Natural killer cell (primary cell): ENCODE data around the gene CCKAR. TPM values are rescaled to one million over a fixed set of nuclear protein-coding genes. Genes with fewer than 3 reads are reported as not detected.

Experiments used
- ATAC-seq, 3 donors: fragments of 150-1000 bp in 2 of 3; fragments of 200-7000 bp in 1 of 3; cut with Tn5 transposase; 1 replicate in 1 of 3; 2 replicates in 2 of 3; pipeline ENCODE4 v1.10.0; 2021; ENCODE audit warnings: mild to moderate bottlenecking in 2 of 3, moderate library complexity in 2 of 3
- DNase-seq, 2 donors: peaks; one replicate each; pipeline versions ENCODE4 v3.0.0 to v3.0.0-alpha.2; 2013 to 2021; ENCODE audit warnings: mixed read lengths in 1 of 2
- H3K27ac ChIP-seq: one replicate; pipeline ENCODE4 v1.5.1; 2013; ENCODE audit warnings: mild to moderate bottlenecking, low read length
- H3K27me3 ChIP-seq: one replicate; pipeline ENCODE4 v1.6.1; 2013; ENCODE audit warnings: low read length; ENCODE audit not compliant: control insufficient read depth, insufficient read depth
- H3K36me3 ChIP-seq: one replicate; pipeline ENCODE4 v1.6.1; 2013; ENCODE audit warnings: low read length; ENCODE audit not compliant: control insufficient read depth, insufficient read depth
- H3K4me1 ChIP-seq: one replicate; pipeline ENCODE4 v1.6.1; 2013; ENCODE audit warnings: low read length; ENCODE audit not compliant: control insufficient read depth, insufficient read depth
- H3K4me3 ChIP-seq: one replicate; pipeline ENCODE4 v1.5.1; 2013; ENCODE audit warnings: low read length
- H3K9me3 ChIP-seq: one replicate; pipeline ENCODE4 v1.6.1; 2013; ENCODE audit warnings: low read length; ENCODE audit not compliant: control insufficient read depth, insufficient read depth
- H3K27ac Mint-ChIP-seq, 2 donors: one replicate each; pipeline ENCODE4 v1.8.0; 2022; ENCODE audit warnings: mild to moderate bottlenecking in 2 of 2, mixed read lengths in 2 of 2, moderate library complexity in 1 of 2
- H3K27me3 Mint-ChIP-seq, 2 donors: one replicate each; pipeline ENCODE4 v1.8.0; 2022; ENCODE audit warnings: low read depth in 2 of 2, mixed read lengths in 2 of 2
- H3K36me3 Mint-ChIP-seq: one replicate; pipeline ENCODE4 v1.8.0; 2022; ENCODE audit warnings: mixed read lengths
- H3K4me1 Mint-ChIP-seq, 2 donors: one replicate each; pipeline ENCODE4 v1.8.0; 2022; ENCODE audit warnings: mixed read lengths in 2 of 2
- H3K4me3 Mint-ChIP-seq: one replicate; pipeline ENCODE4 v1.8.0; 2022; ENCODE audit warnings: mild to moderate bottlenecking, moderate library complexity, mixed read lengths
- H3K9me3 Mint-ChIP-seq, 2 donors: one replicate each; pipeline ENCODE4 v1.8.0; 2022; ENCODE audit warnings: mixed read lengths in 2 of 2
- CTCF ChIP-seq: fragments of 200-600 bp; IDR thresholded peaks from one replicate; pipeline ENCODE4 v1.8.0; 2022; ENCODE audit warnings: antibody characterized with exemption
- WGBS: methylation state at CpG from one replicate; pipeline ENCODE4 v1.1.7; 2013; ENCODE audit warnings: missing lambda C conversion rate; ENCODE audit not compliant: insufficient coverage; 5-methylcytosine and 5-hydroxymethylcytosine counted together
- intact Hi-C: fragments of 100-400 bp; cut with micrococcal nuclease; formaldehyde crosslinking; loops from one replicate; pipeline ENCODE4 v1.14.2; 2022
- total RNA-seq, 4 donors: library from RNA; stranded (reverse); fragments of 120-200 nt in 1 of 4; gene quantifications; one replicate each; pipeline versions ENCODE4 v1.2.3 to v1.2.4, GENCODE V29; 2013 to 2022

Gene CCKAR
- total RNA-seq, 3 donors from 2014 or later (not counting 1 experiment from before 2014, with no cell fraction given) = not detected

- Mint-ChIP-seq H3K27ac (no peak overlapping the region), H3K9me3 (no peaks in the 10 kb centered on the region), H3K36me3 (no peaks in the 10 kb centered on the region), H3K4me3 (no peak overlapping the region), H3K27me3 (peaks cover 8 to 10% of the 10 kb centered on the region in 2 donors), H3K4me1 (no peaks in the 10 kb centered on the region)
- no peak for TF ChIP-seq CTCF
- Histone ChIP-seq H3K27me3 (no peaks in the 10 kb centered on the region), H3K4me3 (no peak overlapping the region), H3K4me1 (no peaks in the 10 kb centered on the region), H3K9me3 (no peaks in the 10 kb centered on the region), H3K27ac (no peak overlapping the region), H3K36me3 (no peaks in the 10 kb centered on the region)
- WGBS = 64% methylated on average over 1 of the region's 1 CpG
- DNase-seq (no peak), ATAC-seq (no peak)
- intact Hi-C loops = no loop called here
These were observed 18.4 kb downstream of the CCKAR start for GRCh38 chr4:26471890-26472289.

- no peaks in the 10 kb centered on the region for H3K27me3 ChIP-seq
- no peak overlapping the region for H3K27ac Mint-ChIP-seq
- H3K4me3 Mint-ChIP-seq = no peak overlapping the region
- no peaks in the 10 kb centered on the region for H3K36me3 ChIP-seq
- H3K4me1 Mint-ChIP-seq = no peaks in the 10 kb centered on the region
- no peaks in the 10 kb centered on the region for H3K36me3 Mint-ChIP-seq
- no peaks in the 10 kb centered on the region for H3K9me3 ChIP-seq
- no peaks in the 10 kb centered on the region for H3K9me3 Mint-ChIP-seq
- ATAC-seq (no peak), DNase-seq (no peak)
- no peak overlapping the region for H3K27ac ChIP-seq
- peaks cover 8 to 12% of the 10 kb centered on the region in 2 donors for H3K27me3 Mint-ChIP-seq
- H3K4me3 ChIP-seq = no peak overlapping the region
- intact Hi-C loops = no loop called here
- no peaks in the 10 kb centered on the region for H3K4me1 ChIP-seq
- WGBS = 68% methylated on average over 4 of the region's 4 CpGs
- no peak for TF ChIP-seq CTCF
These were observed 21.3 kb downstream of the CCKAR start for GRCh38 chr4:26468977-26469376.

GRCh38 chr4:26468283-26468949 lies 21.9 kb downstream of the CCKAR start:
- Histone ChIP-seq H3K36me3 (no peaks in the 10 kb centered on the region), H3K9me3 (no peaks in the 10 kb centered on the region), H3K4me1 (no peaks in the 10 kb centered on the region), H3K27ac (no peak overlapping the region), H3K4me3 (no peak overlapping the region), H3K27me3 (no peaks in the 10 kb centered on the region)
- no peak overlapping the region for H3K27ac Mint-ChIP-seq
- no peak for ATAC-seq
- H3K4me3 Mint-ChIP-seq = no peak overlapping the region
- no peaks in the 10 kb centered on the region for H3K36me3 Mint-ChIP-seq
- peaks cover 8 to 12% of the 10 kb centered on the region in 2 donors for H3K27me3 Mint-ChIP-seq
- WGBS = 92% methylated on average over 9 of the region's 9 CpGs
- no peaks in the 10 kb centered on the region for H3K9me3 Mint-ChIP-seq
- no peak for TF ChIP-seq CTCF
- no peaks in the 10 kb centered on the region for H3K4me1 Mint-ChIP-seq
- DNase-seq = no peak
- intact Hi-C loops = no loop called here

- ATAC-seq = no peak
- Mint-ChIP-seq H3K27ac (no peak overlapping the region), H3K27me3 (peaks cover 8 to 12% of the 10 kb centered on the region in 2 donors), H3K4me1 (no peaks in the 10 kb centered on the region), H3K9me3 (no peaks in the 10 kb centered on the region), H3K4me3 (no peak overlapping the region), H3K36me3 (no peaks in the 10 kb centered on the region)
- no peak overlapping the region for H3K4me3 ChIP-seq
- no peak for TF ChIP-seq CTCF
- DNase-seq = no peak
- WGBS = 87% methylated on average over 1 of the region's 1 CpG
- H3K27ac ChIP-seq = no peak overlapping the region
- no peaks in the 10 kb centered on the region for H3K36me3 ChIP-seq
- H3K4me1 ChIP-seq = no peaks in the 10 kb centered on the region
- no peaks in the 10 kb centered on the region for H3K9me3 ChIP-seq
- intact Hi-C loops = no loop called here
- H3K27me3 ChIP-seq = no peaks in the 10 kb centered on the region
These were observed 22.6 kb downstream of the CCKAR start for GRCh38 chr4:26467724-26468123.
